Measurements from ENCODE around the gene C19orf25.

Gene C19orf25

DNA sequence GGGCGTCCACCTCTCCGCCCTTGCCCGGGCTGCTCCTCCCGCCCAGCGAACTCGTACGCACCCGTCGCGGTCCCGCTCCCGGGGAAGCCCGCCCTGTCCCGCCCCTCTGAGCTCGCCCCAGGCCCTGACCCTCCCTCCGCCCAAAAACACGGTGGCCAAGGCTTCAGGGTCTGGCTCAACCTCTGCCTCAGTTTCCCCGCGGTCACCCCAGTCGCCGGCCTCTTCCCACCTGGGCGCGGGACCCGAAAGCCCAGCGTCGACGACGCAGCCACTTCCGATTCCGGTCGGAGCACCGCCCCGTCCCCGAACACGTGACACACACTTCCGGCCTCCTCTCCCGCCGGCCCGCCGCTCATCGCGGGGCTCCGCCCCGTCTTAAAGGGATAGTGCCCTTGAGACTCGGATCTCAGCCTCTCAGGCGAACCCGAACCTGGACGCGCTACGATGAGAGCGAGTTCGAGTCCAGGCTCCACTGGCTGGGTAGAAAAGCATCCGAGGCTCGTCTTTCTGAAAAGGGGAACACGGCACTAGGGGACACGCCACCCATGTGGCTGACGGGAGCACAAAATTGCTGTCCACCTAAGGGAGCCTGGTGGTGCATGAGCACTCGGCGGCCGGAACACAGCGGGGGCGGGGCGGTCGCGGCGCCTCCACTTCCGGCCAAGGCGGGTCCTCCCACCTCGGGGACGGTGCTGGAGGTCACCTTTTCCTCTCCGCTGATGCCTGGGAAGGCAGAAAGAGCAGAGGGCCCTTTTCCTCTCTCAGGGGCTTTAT, at the start of gene C19orf25:
TSS of gene C19orf25 (minus strand) at position 282 of the 774 bp plus-strand sequence. CDS start 312 bp downstream, outside the sequence.
- peak within 1 kb of the TSS; percentile 90 for H3K4me3 ChIP-seq (ENCODE audit: low read depth, low read length)
- peaks cover 5% of the 10 kb centered on the region; the same call in 1 of the 2 replicates for H3K36me3 ChIP-seq (ENCODE audit: control insufficient read depth, insufficient read depth, low read length)
- H3K4me1 ChIP-seq (ENCODE audit: control insufficient read depth, insufficient read depth, low read length) = no peaks in the 10 kb centered on the region
- peaks cover 2% of the 10 kb centered on the region; the same call in 1 of the 2 replicates for H3K27me3 ChIP-seq (ENCODE audit: control insufficient read depth, insufficient read depth, low read length)
- H3K27ac ChIP-seq (ENCODE audit: low read depth, low read length) = peak within 1 kb of the TSS; percentile 89
- no peaks in the 10 kb centered on the region for H3K9me3 ChIP-seq (ENCODE audit: control insufficient read depth, insufficient read depth, low read depth, low read length)
- peak within 1 kb of the TSS; percentile 97 for H3K9ac ChIP-seq (ENCODE audit: low read length)

DNA sequence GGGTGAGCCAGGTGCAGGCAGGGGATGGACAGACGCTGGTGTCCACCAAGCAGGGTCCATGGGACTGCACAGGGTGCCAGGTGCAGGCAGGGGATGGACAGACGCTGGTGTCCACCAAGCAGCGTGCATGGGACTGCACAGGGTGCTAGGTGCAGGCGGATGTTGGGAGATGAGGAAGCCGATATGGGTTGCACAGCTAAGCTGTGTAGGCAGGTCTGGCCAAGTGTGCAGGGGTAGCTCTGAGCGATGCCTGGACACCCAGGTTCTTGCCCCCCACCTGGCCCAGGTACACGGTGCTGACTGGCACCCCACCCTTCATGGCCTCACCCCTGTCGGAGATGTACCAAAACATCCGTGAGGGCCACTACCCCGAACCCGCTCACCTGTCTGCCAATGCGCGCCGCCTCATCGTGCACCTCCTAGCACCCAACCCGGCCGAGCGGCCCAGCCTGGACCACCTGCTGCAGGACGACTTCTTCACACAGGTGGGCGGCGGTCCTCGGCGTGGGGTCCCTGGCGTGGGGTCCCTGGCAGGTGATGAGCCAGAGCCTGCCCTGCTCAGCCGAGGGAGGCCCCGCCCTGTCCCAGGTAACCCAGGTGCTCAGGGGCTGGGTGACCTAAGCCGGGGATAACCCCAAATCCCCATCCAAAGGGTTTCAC, 48.8 kb upstream of the C19orf25 start:
- no peak overlapping the region for H3K27ac ChIP-seq (ENCODE audit: low read depth, low read length)
- no peak overlapping the region for H3K4me3 ChIP-seq (ENCODE audit: low read depth, low read length)
- peaks cover 4% of the 10 kb centered on the region; the same call in 1 of the 2 replicates for H3K4me1 ChIP-seq (ENCODE audit: control insufficient read depth, insufficient read depth, low read length)
- H3K9me3 ChIP-seq (ENCODE audit: control insufficient read depth, insufficient read depth, low read depth, low read length) = no peaks in the 10 kb centered on the region
- H3K27me3 ChIP-seq (ENCODE audit: control insufficient read depth, insufficient read depth, low read length) = peaks cover 71% of the 10 kb centered on the region
- H3K36me3 ChIP-seq (ENCODE audit: control insufficient read depth, insufficient read depth, low read length) = no peaks in the 10 kb centered on the region
- H3K9ac ChIP-seq (ENCODE audit: low read length) = no peak overlapping the region

DNA sequence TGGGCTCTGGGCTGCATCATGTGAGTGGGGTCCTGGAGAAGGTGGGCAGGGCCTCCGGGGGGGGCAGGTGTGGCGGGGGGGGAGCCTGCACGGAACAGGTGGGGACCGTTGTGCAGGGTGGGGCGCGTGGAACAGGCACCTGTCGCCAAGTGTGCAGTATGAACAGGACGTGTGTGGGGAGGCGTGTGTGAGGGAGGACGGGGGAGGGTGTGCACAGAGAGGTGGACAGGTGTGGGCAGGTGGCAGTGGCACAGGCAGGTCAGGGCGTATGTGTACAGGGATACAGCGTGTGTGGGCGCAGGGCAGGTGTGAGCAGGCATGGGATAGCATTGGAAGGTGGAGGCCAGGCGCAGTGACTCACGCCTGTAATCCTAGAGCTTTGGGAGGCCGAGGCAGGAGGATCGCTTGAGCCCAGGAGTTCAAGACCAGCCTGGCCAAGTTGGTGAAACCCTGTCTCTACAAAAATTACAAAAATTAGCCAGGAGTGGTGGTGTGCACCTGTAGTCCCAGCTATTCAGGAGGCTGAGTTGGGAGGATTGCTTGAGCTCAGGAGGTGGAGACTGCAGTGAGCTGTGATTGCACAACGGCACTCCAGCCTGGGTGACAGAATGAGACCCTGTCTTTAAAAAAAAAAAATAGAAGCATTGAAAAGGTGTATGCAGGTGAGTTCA, 48.1 kb upstream of the C19orf25 start:
- no peak overlapping the region for H3K27ac ChIP-seq (ENCODE audit: low read depth, low read length)
- H3K9ac ChIP-seq (ENCODE audit: low read length) = no peak overlapping the region
- H3K4me1 ChIP-seq (ENCODE audit: control insufficient read depth, insufficient read depth, low read length) = peaks cover 4% of the 10 kb centered on the region; the same call in 1 of the 2 replicates
- H3K36me3 ChIP-seq (ENCODE audit: control insufficient read depth, insufficient read depth, low read length) = no peaks in the 10 kb centered on the region
- no peaks in the 10 kb centered on the region for H3K9me3 ChIP-seq (ENCODE audit: control insufficient read depth, insufficient read depth, low read depth, low read length)
- peaks cover 78% of the 10 kb centered on the region for H3K27me3 ChIP-seq (ENCODE audit: control insufficient read depth, insufficient read depth, low read length)
- H3K4me3 ChIP-seq (ENCODE audit: low read depth, low read length) = no peak overlapping the region

DNA sequence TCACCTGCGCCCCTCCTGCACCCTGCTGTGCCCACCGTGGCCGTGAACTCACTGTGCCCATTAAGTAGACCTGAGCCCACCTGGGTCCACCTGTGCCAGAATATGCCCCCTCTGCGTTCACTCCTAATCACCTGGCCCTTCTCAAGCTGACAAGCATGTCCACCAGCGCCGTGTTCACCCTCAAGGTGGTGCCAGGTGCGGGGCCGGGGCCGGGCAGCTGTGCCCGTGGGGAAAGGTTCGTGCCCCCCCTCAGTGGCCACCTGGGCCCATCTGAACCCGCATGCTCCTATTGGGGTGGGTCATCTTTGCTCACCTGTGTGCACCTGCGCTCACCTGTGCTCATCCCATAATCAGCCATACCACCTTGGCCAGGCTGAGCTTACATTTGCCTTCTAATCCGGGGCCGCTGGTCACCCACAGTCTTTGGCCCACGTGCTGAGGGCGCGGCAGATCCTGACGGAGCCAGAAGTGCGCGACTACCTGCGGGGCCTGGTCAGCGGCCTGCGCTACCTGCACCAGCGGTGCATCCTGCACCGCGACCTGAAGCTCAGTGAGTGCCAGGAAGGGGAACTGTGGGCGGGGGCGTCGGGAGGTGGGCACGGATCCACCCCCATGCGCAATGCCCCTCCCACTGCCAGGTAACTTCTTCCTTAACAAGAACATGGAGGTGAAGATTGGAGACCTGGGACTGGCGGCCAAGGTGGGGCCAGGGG, 47.2 kb upstream of the C19orf25 start:
- Histone ChIP-seq H3K36me3 (ENCODE audit: control insufficient read depth, insufficient read depth, low read length) (no peaks in the 10 kb centered on the region), H3K27ac (ENCODE audit: low read depth, low read length) (no peak overlapping the region), H3K4me3 (ENCODE audit: low read depth, low read length) (no peak overlapping the region), H3K9me3 (ENCODE audit: control insufficient read depth, insufficient read depth, low read depth, low read length) (no peaks in the 10 kb centered on the region), H3K27me3 (ENCODE audit: control insufficient read depth, insufficient read depth, low read length) (peaks cover 79% of the 10 kb centered on the region), H3K4me1 (ENCODE audit: control insufficient read depth, insufficient read depth, low read length) (peaks cover 4% of the 10 kb centered on the region; the same call in 1 of the 2 replicates), H3K9ac (ENCODE audit: low read length) (no peak overlapping the region)

DNA sequence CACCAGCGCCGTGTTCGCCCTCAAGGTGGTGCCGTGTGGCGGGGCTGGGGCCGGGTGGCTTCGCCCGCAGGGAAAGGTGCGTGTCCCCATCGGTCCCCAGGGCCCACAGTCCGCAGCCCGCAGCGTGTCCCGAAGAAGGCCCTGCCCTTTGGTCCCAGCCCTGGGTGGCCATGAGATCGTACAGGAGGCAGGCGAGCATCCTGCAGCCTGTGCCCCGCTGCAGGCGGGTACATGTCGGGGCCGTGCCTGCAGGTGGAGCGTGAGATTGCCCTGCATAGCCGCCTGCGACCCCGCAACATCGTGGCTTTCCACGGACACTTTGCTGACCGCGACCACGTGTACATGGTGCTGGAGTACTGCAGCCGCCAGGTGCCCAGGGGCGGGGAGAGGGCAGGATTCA, 46.3 kb upstream of the C19orf25 start:
- H3K4me1 ChIP-seq (ENCODE audit: control insufficient read depth, insufficient read depth, low read length) = peaks cover 4% of the 10 kb centered on the region; the same call in 1 of the 2 replicates
- H3K9me3 ChIP-seq (ENCODE audit: control insufficient read depth, insufficient read depth, low read depth, low read length) = no peaks in the 10 kb centered on the region
- no peaks in the 10 kb centered on the region for H3K36me3 ChIP-seq (ENCODE audit: control insufficient read depth, insufficient read depth, low read length)
- peaks cover 80% of the 10 kb centered on the region for H3K27me3 ChIP-seq (ENCODE audit: control insufficient read depth, insufficient read depth, low read length)
- H3K27ac ChIP-seq (ENCODE audit: low read depth, low read length) = no peak overlapping the region
- H3K4me3 ChIP-seq (ENCODE audit: low read depth, low read length) = no peak overlapping the region
- no peak overlapping the region for H3K9ac ChIP-seq (ENCODE audit: low read length)

DNA sequence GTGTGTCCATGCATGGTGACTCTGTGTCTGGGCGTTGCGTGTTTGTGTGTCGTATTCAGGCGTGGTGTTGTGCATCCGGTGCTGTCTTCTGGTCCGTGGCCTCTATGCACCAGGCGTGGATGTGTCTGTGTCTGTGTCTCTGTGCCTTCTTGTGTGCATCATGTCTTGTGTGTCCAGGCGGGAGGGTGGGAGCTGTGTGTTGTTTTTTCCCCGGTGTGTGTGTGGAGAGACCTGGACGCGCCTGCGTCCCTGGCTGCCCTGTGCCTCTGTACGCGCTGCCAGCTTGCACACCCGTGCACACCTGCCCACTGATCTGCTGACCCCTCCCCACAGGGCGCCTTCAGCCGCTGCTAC, 45.9 kb upstream of the C19orf25 start:
- peaks cover 4% of the 10 kb centered on the region; the same call in 1 of the 2 replicates for H3K4me1 ChIP-seq (ENCODE audit: control insufficient read depth, insufficient read depth, low read length)
- H3K4me3 ChIP-seq (ENCODE audit: low read depth, low read length) = no peak overlapping the region
- no peaks in the 10 kb centered on the region for H3K9me3 ChIP-seq (ENCODE audit: control insufficient read depth, insufficient read depth, low read depth, low read length)
- H3K27me3 ChIP-seq (ENCODE audit: control insufficient read depth, insufficient read depth, low read length) = peaks cover 81% of the 10 kb centered on the region
- no peaks in the 10 kb centered on the region for H3K36me3 ChIP-seq (ENCODE audit: control insufficient read depth, insufficient read depth, low read length)
- no peak overlapping the region for H3K27ac ChIP-seq (ENCODE audit: low read depth, low read length)
- no peak overlapping the region for H3K9ac ChIP-seq (ENCODE audit: low read length)

DNA sequence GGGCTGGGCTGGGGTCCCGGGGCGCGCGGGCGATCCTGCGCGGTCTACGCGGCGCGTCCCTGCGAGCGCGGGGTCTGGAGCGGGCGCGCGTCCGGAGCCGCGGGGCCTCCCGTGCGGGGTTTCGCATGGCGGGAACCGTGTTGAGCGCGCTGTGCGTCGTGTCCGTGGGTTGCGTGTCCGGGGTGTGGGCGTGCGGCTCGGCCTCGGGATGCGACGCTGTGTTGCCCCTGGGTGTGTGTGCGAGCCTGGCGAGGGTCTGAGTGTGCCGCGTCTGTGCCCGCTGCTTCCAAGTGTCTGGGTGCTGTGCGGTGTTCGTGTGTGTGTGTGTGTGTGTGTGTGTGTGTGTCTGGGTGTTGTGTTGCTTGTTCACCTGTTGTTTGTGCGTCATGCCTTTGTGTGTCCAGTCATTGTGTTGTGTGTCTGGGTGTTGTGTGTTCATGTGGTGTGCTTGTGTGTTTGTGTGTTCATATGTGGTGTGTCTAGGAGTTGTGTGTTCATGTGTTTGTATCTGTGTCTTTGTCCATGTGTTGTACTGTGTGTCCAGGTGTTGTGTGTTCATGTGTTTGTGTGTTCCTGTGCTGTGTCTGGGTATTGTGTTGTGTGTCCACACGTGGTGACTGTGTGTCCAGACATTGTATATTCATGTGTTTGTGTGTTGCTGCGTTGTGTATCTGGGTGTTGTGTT, 45.4 kb upstream of the C19orf25 start:
- H3K4me3 ChIP-seq (ENCODE audit: low read depth, low read length) = peak overlapping the region; percentile 48
- no peaks in the 10 kb centered on the region for H3K9me3 ChIP-seq (ENCODE audit: control insufficient read depth, insufficient read depth, low read depth, low read length)
- H3K4me1 ChIP-seq (ENCODE audit: control insufficient read depth, insufficient read depth, low read length) = peaks cover 4% of the 10 kb centered on the region; the same call in 1 of the 2 replicates
- H3K9ac ChIP-seq (ENCODE audit: low read length) = no peak overlapping the region
- no peak overlapping the region for H3K27ac ChIP-seq (ENCODE audit: low read depth, low read length)
- peaks cover 80% of the 10 kb centered on the region for H3K27me3 ChIP-seq (ENCODE audit: control insufficient read depth, insufficient read depth, low read length)
- H3K36me3 ChIP-seq (ENCODE audit: control insufficient read depth, insufficient read depth, low read length) = no peaks in the 10 kb centered on the region

DNA sequence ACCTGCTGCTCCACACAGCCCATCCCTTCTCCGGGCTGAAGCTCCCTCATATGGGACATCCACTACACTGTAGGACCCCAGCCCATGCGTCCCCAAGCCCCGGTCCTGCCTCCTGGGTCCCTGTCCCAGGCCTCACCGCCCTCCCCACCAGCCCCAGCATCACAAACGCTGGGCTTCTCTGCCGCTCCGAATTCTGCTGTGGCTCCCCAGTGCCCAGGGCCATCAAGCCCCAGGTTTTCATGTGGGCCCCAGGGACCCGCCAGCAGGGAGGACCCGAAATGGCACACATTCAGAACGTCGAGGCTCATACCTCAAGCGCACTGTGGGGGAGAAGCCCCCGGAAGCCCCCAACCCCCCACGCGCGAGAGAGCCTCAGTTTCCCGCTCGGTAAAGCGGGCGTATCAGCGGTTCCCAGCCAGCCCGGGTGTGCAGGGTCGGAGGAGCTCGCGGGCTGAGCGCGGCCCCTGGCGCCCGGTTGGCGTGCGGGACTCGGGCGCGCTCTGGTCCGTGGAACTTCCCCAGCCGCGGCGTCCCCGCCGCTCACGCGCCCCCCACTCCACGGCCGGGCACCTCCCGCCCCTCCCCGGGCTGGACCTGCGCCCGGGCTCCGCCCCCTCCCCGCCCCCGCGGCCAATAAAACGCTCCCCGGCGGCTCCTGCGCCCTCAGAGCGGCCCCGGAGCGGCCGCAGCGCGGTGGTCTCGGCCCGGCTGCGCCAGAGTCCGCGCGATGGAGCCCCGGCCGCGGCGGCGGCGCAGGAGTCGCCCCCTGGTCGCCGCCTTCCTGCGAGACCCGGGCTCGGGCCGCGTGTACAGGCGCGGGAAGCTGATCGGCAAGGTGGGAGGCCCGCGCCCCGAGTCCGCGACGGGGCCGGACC, 44.6 kb upstream of the C19orf25 start, which contains the start of gene PLK5:
TSS of gene PLK5 (plus strand) at position 666 of the 875 bp plus-strand sequence. CDS start 2,920 bp downstream, outside the sequence.
- H3K27me3 ChIP-seq (ENCODE audit: control insufficient read depth, insufficient read depth, low read length) = peaks cover 77% of the 10 kb centered on the region
- H3K4me3 ChIP-seq (ENCODE audit: low read depth, low read length) = peak within 1 kb of the TSS; percentile 48
- H3K9ac ChIP-seq (ENCODE audit: low read length) = no peak within 1 kb of the TSS
- peaks cover 4% of the 10 kb centered on the region; the same call in 1 of the 2 replicates for H3K4me1 ChIP-seq (ENCODE audit: control insufficient read depth, insufficient read depth, low read length)
- no peak within 1 kb of the TSS for H3K27ac ChIP-seq (ENCODE audit: low read depth, low read length)
- no peaks in the 10 kb centered on the region for H3K36me3 ChIP-seq (ENCODE audit: control insufficient read depth, insufficient read depth, low read length)
- no peaks in the 10 kb centered on the region for H3K9me3 ChIP-seq (ENCODE audit: control insufficient read depth, insufficient read depth, low read depth, low read length)

DNA sequence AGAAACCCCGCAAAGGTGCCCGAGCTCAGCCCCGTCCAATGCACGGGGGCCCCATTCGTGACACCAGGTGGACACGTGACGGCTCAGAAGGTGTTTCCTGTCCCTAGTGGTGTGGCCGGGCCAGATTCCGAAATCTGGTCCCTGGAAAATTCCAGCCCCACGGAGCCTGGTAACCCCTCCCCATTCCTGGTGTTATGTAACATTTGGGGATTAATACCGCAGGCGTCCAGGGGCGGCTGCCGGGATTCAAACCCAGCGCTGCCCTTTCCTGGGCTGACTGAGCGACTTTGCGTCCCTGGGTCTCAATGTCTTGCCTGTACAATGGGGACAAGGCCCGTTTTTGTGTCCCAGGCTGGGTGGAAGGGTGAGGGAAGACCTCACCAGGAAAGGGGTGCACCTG, 43.8 kb upstream of the C19orf25 start:
- no peak overlapping the region for H3K4me3 ChIP-seq (ENCODE audit: low read depth, low read length)
- H3K4me1 ChIP-seq (ENCODE audit: control insufficient read depth, insufficient read depth, low read length) = peaks cover 4% of the 10 kb centered on the region; the same call in 1 of the 2 replicates
- H3K36me3 ChIP-seq (ENCODE audit: control insufficient read depth, insufficient read depth, low read length) = no peaks in the 10 kb centered on the region
- H3K9me3 ChIP-seq (ENCODE audit: control insufficient read depth, insufficient read depth, low read depth, low read length) = no peaks in the 10 kb centered on the region
- H3K9ac ChIP-seq (ENCODE audit: low read length) = no peak overlapping the region
- no peak overlapping the region for H3K27ac ChIP-seq (ENCODE audit: low read depth, low read length)
- H3K27me3 ChIP-seq (ENCODE audit: control insufficient read depth, insufficient read depth, low read length) = peaks cover 80% of the 10 kb centered on the region
